Iris pigment epithelial cell (primary cell): ENCODE measurements around the gene SLC6A7.

Experiments used
- DNase-seq: peaks from one replicate; pipeline ENCODE4 v3.0.0-alpha.2; 2011; ENCODE audit warnings: low read depth

The SLC6A7 gene

GRCh38 chr5:150189728-150190502 lies at the start of gene SLC6A7:
Gene SLC6A7, plus strand, starts transcription at chr5:150190062. Its CDS starts 266 bp downstream, at chr5:150190328.
- no peak for DNase-seq

GRCh38 chr5:150140830-150141229 lies 49.0 kb upstream of the SLC6A7 start:
- peak; percentile 95 for DNase-seq

GRCh38 chr5:150141544-150142184 lies 48.2 kb upstream of the SLC6A7 start:
- peak; percentile 92 for DNase-seq

- DNase-seq: no peak
Observed at GRCh38 chr5:150142185-150142958, 47.5 kb upstream of the SLC6A7 start.

GRCh38 chr5:150142959-150143349 lies 46.9 kb upstream of the SLC6A7 start:
- DNase-seq: peak; percentile 99

GRCh38 chr5:150143350-150144245 lies 46.3 kb upstream of the SLC6A7 start:
- peak; percentile 91 for DNase-seq

GRCh38 chr5:150144246-150144801 lies 45.5 kb upstream of the SLC6A7 start:
- DNase-seq: peak; percentile 82

GRCh38 chr5:150144879-150145278 lies 45.0 kb upstream of the SLC6A7 start:
- no peak for DNase-seq

GRCh38 chr5:150146235-150146634 lies 43.6 kb upstream of the SLC6A7 start:
- DNase-seq: no peak

- DNase-seq: no peak
Observed at GRCh38 chr5:150146862-150147601, 42.8 kb upstream of the SLC6A7 start.

GRCh38 chr5:150147670-150148069 lies 42.2 kb upstream of the SLC6A7 start:
- DNase-seq: no peak

GRCh38 chr5:150148117-150148927 lies 41.5 kb upstream of the SLC6A7 start:
- no peak for DNase-seq

- DNase-seq: no peak
Observed at GRCh38 chr5:150149618-150150017, 40.2 kb upstream of the SLC6A7 start.

GRCh38 chr5:150152636-150153462 lies 37.0 kb upstream of the SLC6A7 start:
- DNase-seq: peak; percentile 59

- DNase-seq: no peak
Observed at GRCh38 chr5:150153483-150153882, 36.4 kb upstream of the SLC6A7 start.

GRCh38 chr5:150153957-150154617 lies 35.8 kb upstream of the SLC6A7 start:
- peak; percentile 86 for DNase-seq

- peak; percentile 52 for DNase-seq
Observed at GRCh38 chr5:150154618-150155128, 35.2 kb upstream of the SLC6A7 start.
